D341Med (cell line): ENCODE data around the gene PAK5.

Experiments used
- DNase-seq: peaks from one replicate; pipeline ENCODE4 v3.0.0; 2012; ENCODE audit warnings: low spot score

The PAK5 gene

DNA sequence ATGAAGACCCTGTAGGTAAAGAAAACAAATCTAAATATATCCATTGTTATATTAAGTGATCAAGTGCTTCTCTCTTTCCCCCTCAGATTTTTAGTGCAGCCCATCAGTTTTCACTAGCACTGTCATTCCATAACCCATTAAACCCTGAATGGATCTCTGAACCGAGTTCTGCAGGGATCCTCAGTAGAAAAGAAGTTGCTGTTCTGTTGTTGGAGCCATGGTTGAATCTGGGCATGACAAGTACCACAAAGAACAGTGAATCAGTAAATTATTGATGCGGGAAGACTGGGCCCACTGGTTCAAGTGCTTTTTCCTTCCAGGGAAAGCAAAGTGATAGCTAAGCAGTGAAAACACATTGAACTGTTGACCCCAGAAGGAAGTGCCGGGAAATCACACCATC is 264.1 kb downstream of the PAK5 start:
- no peak for DNase-seq

- DNase-seq, result no peak
These were observed 264.7 kb downstream of the PAK5 start for GRCh38 chr20:9574181-9574580.

- no peak for DNase-seq
These were observed 265.3 kb downstream of the PAK5 start for GRCh38 chr20:9573335-9574151.

DNA sequence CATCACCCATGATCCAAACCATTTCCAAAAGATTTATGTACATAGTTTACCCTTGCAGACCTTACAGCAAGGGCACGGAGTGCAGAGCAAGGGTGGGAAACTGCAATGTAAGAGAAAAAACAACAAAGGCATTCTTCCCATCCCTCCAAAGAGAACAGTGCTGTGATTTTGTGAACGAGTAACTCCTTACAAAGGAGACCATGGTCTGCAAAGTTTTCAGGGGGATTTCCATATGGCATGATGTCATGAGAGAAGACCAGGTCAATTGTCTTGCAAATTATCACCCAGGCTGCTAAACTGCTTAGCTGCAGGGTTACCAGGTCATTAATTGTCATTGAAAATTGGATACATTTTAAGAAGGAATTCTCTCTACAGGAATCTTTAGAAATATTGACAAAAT is 266.2 kb downstream of the PAK5 start:
- DNase-seq, result no peak

GRCh38 chr20:9571783-9572182 is 267.1 kb downstream of the PAK5 start:
- DNase-seq, result no peak

DNA sequence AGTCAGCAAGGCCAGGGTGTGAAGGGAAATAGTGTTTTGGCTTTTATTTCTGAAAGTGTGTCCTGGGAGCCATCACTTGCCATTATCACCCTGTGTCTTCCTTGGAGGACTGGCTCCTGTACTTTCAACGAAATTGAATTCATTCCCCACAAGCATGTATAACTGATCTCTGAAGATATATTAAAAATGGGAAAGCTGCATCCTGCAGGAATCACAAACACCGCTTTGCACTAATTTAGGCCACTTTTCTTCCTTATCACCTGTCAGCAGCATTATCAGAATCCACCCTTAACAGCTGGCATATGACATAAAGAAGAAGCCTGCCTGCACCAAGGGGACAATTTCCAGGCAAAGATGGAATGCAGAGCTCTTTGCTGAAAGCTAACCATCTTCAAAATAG is 268.3 kb downstream of the PAK5 start:
- no peak for DNase-seq

GRCh38 chr20:9566977-9567376 is 271.9 kb downstream of the PAK5 start:
- DNase-seq, result no peak

DNA sequence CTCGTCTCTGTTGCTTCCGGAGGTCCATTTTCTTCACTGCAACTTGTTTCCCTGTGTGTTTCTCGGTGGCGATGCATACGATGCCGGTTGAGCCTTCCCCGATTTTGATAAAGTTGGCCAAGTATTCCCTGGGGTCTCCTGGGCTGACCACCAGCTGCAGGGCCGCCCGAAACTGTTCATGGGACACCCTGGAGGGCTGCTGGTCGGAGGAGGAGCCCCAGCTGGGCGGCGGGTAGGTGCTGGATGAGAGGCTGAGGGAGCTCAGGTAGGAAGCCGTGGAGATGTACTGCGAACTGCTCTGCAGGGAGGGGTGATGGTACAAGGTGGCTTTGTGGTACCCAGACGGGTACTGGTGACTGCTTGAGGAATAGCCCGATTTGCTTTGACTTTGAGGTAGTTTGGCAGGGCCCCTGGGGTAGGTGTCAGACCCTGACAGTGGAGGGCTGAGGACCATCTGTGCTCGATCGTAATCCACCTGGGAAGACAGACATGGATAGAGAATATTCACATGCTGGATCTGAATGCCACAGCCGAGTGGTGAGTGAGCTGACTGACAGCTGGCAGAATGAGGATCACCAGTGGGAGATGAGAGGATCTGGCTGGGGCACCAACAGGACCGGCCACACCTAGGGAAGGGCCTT is 272.8 kb downstream of the PAK5 start:
- no peak for DNase-seq

DNA sequence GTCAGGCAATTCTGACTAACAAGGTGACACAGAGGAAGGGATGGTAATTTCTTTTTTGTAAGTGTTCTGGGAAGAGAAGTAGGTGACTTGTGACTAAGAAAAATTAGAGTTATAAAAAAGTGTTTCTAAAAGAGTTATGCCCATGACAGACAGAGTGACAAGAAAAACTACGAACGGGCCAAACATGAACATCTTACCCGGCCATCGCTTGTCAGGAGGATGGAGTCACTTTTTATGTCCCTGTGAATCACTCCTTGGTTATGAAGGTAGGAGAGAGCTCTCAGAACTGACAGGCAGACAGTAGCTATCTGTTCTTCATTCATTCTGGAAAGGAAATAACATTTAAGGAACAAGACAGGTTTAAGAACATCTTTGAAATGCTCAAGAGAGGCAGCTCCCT is 281.5 kb downstream of the PAK5 start:
- no peak for DNase-seq

DNA sequence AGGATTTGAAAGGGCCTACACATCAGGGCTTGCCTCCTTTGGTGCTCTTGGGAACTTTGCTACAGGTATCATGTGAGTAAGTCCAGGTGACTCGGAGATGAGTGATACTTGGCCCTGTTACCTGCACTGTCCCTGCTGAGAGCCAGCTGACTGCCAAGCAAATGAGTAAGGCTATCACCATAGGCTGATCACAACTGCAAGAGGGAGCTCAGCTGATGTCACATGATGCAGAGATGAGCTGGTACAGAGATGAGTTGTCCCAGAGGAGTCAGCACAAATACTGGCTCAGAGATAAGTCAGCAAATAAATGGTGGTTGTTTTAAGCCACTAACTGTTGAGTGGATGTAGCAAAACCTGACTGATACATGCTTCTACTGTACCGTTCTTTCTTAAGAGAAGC is 283.1 kb downstream of the PAK5 start:
- DNase-seq, result no peak

GRCh38 chr20:9551808-9552550 is 286.9 kb downstream of the PAK5 start:
- no peak for DNase-seq

DNA sequence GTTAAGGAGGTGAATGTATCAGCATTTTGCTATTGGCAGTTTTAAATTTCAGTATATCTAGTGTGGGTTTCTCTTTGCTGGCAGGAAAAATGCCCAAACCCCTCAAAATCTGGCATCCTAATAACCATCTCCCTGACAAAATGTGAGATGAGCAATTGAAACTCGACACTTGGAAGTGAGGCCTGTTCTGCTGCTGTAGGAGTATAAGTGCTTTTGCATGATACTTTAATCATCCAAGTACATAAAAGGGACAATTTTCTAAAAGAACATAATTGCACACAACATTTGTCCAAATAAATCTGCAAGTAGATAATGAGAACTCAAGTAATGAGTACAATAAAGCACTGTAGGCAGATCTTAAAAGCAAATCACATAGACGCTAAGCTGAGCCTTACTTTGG is 288.0 kb downstream of the PAK5 start:
- no peak for DNase-seq

DNA sequence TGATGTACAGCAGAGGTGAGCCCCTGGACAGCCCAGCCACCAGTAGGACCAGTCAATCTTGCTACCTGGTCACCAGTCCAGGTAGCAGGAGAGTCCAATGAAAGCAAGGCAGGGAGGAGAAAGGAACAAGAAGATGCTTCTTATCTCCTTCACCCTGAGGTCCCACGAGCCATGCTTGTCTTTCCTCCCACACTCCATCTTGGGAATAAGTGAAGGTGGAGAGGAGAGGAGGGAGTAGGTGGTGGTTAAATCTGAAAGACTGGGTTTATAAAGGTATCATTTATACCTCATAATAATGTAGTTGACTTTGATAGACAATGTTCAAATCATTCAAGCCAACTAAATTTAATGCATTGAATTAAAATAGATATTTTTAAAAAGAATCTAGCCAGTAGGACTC is 288.6 kb downstream of the PAK5 start:
- DNase-seq, result no peak

DNA sequence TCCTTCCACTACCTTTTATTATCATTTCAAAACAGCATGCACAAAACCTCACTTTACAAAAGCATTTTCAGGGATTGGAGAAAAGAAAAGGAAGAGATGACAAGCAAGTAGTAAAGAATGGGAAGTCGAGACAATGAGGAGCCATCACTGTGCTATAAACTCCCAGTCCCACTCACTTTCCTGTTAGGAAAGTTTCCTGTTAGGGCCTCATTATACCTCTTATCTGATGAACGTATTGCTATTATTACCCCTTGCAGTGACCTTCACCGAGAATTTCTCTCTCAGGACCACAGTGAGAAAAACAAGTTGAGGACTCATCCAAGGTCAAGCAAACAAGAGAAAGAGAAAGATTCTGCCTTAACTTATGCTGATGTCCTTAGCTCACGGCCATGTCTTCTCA is 295.7 kb downstream of the PAK5 start:
- DNase-seq, result no peak

- DNase-seq, result no peak
These were observed 303.4 kb downstream of the PAK5 start for GRCh38 chr20:9535449-9535848.

DNA sequence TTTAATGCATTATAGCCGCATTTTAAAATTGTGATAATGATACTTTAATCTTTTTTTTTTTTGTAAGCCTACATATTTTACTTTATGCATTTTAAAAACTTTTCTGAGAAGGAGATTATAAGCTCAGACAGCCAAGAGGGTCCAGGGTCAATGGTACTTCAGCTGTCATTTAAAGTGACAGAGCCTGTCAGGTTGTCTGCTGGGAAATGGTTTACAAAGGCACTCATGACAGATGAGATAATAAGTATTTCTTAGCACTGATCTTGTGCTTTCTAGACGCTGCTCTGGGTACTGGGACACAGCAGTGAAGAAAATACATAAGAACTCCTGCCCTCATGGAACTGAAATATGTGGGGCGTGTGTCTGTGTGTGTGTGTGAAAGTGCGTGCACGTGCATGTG is 304.9 kb downstream of the PAK5 start:
- no peak for DNase-seq

- no peak for DNase-seq
These were observed 306.6 kb downstream of the PAK5 start for GRCh38 chr20:9532069-9532838.

DNA sequence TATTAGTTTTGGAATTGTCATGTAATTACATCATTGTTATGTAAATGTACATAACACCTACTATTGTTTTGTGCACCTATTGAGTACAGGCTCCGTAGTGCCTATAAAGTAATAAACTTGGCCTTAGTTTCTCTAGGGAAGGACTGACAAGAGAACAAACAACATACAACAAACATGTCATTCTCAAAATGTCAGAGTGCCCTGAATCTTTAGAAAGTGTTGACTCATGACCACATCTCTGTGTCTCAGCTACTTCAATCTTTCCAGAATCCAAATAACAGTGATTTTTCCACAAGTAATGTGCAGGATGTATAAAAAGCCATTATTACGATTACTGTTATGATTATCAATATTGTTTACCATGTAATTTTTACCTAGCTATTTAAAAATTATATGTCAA is 307.3 kb downstream of the PAK5 start:
- DNase-seq, result no peak

- DNase-seq, result no peak
These were observed 315.2 kb downstream of the PAK5 start for GRCh38 chr20:9523636-9524035.

DNA sequence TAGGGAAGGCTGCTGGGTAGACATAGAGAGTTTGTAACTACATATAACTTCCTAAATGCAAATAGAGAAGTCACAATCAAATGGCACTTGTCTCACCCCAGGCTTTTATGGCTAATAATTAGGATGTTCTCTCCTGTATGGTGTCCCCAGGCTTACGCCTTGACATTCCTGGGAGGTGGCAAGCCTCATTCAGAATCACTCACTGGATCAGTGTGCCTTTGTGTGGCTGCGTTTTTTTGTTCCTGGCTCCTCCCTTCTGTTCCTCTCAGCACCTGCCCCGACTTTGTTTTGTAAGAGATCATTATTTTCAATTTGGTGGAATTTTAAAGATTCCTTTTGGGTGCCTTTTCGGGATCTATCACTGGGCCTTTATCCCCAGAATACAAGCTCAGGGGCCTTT is 318.8 kb downstream of the PAK5 start:
- no peak for DNase-seq

- DNase-seq, result no peak
These were observed 320.2 kb downstream of the PAK5 start for GRCh38 chr20:9518576-9519175.
